ENCODE measurements around the gene NCL. TPM values are rescaled to one million over a fixed set of nuclear protein-coding genes. Genes with fewer than 3 reads are reported as not detected.

NCL gene
- total and polyA plus RNA-seq, 2 of the 13 experiments (the other 11 are each of a cell fraction or from before 2014, with no cell fraction given), result 105 to 779 TPM

DNA sequence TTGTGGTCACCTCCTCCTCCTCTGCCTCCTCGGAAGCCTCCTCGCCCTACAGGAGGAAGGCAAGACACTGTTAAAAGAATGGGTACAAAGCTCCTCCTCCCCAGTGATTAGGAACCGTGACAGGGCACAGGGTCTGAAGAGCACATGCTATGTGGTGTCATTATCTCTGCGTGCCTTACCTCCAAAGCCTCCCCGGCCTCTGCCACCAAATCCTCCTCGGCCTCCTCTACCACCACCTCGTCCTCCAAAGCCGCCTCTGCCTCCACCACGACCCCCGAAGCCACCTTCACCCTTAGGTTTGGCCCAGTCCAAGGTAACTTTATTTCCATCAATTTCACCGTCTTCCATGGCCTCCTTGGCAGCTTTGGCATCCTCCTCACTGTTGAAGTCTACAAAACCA is 9.1 kb downstream of the NCL start (continued):
- TF ChIP-seq, protein P1, sequence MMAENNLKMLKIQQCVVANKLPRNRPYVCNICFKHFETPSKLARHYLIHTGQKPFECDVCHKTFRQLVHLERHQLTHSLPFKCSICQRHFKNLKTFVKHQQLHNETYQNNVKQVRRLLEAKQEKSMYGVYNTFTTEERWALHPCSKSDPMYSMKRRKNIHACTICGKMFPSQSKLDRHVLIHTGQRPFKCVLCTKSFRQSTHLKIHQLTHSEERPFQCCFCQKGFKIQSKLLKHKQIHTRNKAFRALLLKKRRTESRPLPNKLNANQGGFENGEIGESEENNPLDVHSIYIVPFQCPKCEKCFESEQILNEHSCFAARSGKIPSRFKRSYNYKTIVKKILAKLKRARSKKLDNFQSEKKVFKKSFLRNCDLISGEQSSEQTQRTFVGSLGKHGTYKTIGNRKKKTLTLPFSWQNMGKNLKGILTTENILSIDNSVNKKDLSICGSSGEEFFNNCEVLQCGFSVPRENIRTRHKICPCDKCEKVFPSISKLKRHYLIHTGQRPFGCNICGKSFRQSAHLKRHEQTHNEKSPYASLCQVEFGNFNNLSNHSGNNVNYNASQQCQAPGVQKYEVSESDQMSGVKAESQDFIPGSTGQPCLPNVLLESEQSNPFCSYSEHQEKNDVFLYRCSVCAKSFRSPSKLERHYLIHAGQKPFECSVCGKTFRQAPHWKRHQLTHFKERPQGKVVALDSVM (CRISPR knock-in tag; IDR thresholded peaks at IDR 0.05), result 0 out of 2 replicates have a peak, but pooled peaks have one; percentile 16

DNA sequence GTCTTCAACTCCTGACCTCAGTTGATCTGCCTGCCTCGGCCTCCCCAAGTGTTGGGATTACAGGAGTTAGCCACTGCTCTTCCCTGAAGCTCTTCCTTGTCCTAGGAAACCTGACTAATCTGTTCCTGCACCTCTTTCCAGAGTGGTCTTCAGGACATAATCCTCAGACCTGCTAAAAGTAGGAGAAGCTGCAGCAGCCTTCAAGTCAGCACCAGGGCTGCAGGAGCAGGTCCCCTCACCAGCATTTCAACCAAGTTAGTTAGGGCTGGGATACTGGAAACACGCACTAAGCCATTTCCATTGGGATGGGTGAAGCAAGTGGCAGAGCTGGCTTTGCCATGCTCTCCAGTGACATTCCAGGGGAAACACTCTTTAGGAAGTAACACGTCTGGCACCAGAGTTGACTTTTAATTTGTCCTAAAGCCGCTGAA is 9.9 kb downstream of the NCL start:
- H4K20me1 ChIP-seq (ENCODE audit: insufficient read depth, low read length), result peaks cover 49% of the 10 kb centered on the region
- H3K4me1 ChIP-seq (ENCODE audit: insufficient read depth, low read length), result peaks cover 18% of the 10 kb centered on the region
- no peak overlapping the region for H3K4me3 ChIP-seq (replicated peaks in 1 of 3; ENCODE audit: insufficient read depth in 1 of 3, low read depth in 2 of 3, low read length in 3 of 3)
- peaks cover 9% of the 10 kb centered on the region for H3K79me2 ChIP-seq (ENCODE audit: insufficient read depth, low read length)
- no peak overlapping the region for H3K4me2 ChIP-seq (ENCODE audit: low read depth, low read length)
- over 99% methylated on average over 4 of the region's 4 CpGs for WGBS (ENCODE audit: low lambda C conversion rate)
- intact Hi-C loops (cut with micrococcal nuclease; ENCODE audit: unreplicated experiment), result loop anchor here (5.0 kb wide), 1 partner anchor 352 kb away; no protein-coding TSS in a partner anchor
- no peak overlapping the region for H3K27ac ChIP-seq (ENCODE audit: extremely low read length, insufficient read depth, low read length)
- DNase-seq (ENCODE audit: low spot score), result no peak
- no peak overlapping the region for H3K9ac ChIP-seq (ENCODE audit: insufficient read depth, low read depth, low read length)
- no peaks in the 10 kb centered on the region for H3K9me3 ChIP-seq (ENCODE audit: low read length)
- ChIA-PET CTCF (ENCODE audit: low intra/inter-chr PET ratio, low total read pairs) (no interaction called here), POLR2A (interaction anchor here (0.8 to 4.9 kb wide), 4 partner anchors 10 to 60 kb away, joined by 3 to 155 read pairs (median 4); partner anchors contain the start of gene NCL)
- no TSS peak for BruUV-seq (replicated peaks)
- no peak for FAIRE-seq
- no peak overlapping the region for H2AFZ ChIP-seq (ENCODE audit: low read length)
- no peak for ATAC-seq
- H3K27me3 ChIP-seq (ENCODE audit: control insufficient read depth in 1 of 2, insufficient read depth in 2 of 2, low read length in 2 of 2), result no peaks in the 10 kb centered on the region
- peaks cover 33 to 68% of the 10 kb centered on the region in 2 experiments for H3K36me3 ChIP-seq (replicated peaks in 1 of 2; ENCODE audit: control insufficient read depth in 1 of 2, insufficient read depth in 2 of 2, low read length in 2 of 2)
- TF ChIP-seq ZNF724P (CRISPR knock-in tag; IDR thresholded peaks at IDR 0.05; ENCODE audit: borderline replicate concordance), result 0 out of 2 replicates have a peak, but pooled peaks have one; percentile 25
- TF ChIP-seq POLR2A (IDR thresholded peaks at IDR 0.05; ENCODE audit: insufficient read depth in 1 of 2, low read depth in 2 of 2, low read length in 2 of 2), result peak in 1 of 2 experiments; percentile 42; a peak in 2 of 4 replicates
- TF ChIP-seq ZNF772 (CRISPR knock-in tag; IDR thresholded peaks at IDR 0.05), result 0 out of 2 replicates have a peak, but pooled peaks have one; percentile 2
- TF ChIP-seq CBX5 (CRISPR knock-in tag; IDR thresholded peaks at IDR 0.05; ENCODE audit: borderline replicate concordance), result 0 out of 2 replicates have a peak, but pooled peaks have one; percentile 11
- TF ChIP-seq, protein P2, sequence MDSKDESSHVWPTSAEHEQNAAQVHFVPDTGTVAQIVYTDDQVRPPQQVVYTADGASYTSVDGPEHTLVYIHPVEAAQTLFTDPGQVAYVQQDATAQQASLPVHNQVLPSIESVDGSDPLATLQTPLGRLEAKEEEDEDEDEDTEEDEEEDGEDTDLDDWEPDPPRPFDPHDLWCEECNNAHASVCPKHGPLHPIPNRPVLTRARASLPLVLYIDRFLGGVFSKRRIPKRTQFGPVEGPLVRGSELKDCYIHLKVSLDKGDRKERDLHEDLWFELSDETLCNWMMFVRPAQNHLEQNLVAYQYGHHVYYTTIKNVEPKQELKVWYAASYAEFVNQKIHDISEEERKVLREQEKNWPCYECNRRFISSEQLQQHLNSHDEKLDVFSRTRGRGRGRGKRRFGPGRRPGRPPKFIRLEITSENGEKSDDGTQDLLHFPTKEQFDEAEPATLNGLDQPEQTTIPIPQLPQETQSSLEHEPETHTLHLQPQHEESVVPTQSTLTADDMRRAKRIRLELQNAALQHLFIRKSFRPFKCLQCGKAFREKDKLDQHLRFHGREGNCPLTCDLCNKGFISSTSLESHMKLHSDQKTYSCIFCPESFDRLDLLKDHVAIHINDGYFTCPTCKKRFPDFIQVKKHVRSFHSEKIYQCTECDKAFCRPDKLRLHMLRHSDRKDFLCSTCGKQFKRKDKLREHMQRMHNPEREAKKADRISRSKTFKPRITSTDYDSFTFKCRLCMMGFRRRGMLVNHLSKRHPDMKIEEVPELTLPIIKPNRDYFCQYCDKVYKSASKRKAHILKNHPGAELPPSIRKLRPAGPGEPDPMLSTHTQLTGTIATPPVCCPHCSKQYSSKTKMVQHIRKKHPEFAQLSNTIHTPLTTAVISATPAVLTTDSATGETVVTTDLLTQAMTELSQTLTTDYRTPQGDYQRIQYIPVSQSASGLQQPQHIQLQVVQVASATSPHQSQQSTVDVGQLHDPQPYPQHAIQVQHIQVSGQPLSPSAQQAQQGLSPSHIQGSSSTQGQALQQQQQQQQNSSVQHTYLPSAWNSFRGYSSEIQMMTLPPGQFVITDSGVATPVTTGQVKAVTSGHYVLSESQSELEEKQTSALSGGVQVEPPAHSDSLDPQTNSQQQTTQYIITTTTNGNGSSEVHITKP (CRISPR knock-in tag; IDR thresholded peaks at IDR 0.05; ENCODE audit: low read depth), result 0 out of 2 replicates have a peak, but pooled peaks have one; percentile 20
- TF ChIP-seq POLR2AphosphoS2 (IDR thresholded peaks at IDR 0.05; ENCODE audit: low read depth, low read length), result 0 out of 2 replicates have a peak, but pooled peaks have one; percentile 44
- TF ChIP-seq, protein P3, sequence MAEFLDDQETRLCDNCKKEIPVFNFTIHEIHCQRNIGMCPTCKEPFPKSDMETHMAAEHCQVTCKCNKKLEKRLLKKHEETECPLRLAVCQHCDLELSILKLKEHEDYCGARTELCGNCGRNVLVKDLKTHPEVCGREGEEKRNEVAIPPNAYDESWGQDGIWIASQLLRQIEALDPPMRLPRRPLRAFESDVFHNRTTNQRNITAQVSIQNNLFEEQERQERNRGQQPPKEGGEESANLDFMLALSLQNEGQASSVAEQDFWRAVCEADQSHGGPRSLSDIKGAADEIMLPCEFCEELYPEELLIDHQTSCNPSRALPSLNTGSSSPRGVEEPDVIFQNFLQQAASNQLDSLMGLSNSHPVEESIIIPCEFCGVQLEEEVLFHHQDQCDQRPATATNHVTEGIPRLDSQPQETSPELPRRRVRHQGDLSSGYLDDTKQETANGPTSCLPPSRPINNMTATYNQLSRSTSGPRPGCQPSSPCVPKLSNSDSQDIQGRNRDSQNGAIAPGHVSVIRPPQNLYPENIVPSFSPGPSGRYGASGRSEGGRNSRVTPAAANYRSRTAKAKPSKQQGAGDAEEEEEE (CRISPR knock-in tag; IDR thresholded peaks at IDR 0.05; ENCODE audit: borderline replicate concordance), result no peak
- TF ChIP-seq ZNF567 (CRISPR knock-in tag; IDR thresholded peaks at IDR 0.05; ENCODE audit: borderline replicate concordance), result 0 out of 2 replicates have a peak, but pooled peaks have one; percentile 38
- no peak for TF ChIP-seq ZNF629 (CRISPR knock-in tag; conservative IDR thresholded peaks at IDR 0.05)
- no peak for TF ChIP-seq ZNF775 (CRISPR knock-in tag; IDR thresholded peaks at IDR 0.05; ENCODE audit: borderline replicate concordance)
- TF ChIP-seq ZNF253 (CRISPR knock-in tag; IDR thresholded peaks at IDR 0.05; ENCODE audit: borderline replicate concordance), result no peak
- TF ChIP-seq ZNF101 (CRISPR knock-in tag; IDR thresholded peaks at IDR 0.05; ENCODE audit: borderline replicate concordance, low read depth), result no peak
- in situ Hi-C loops (cut with HindIII; ENCODE audit: extremely low pct_ligation_motif_present, low pct_unique_long_range_greater_than_20kb), result no loop called here

Data from HepG2 (cell line).